H1 (cell line): Measurements from ENCODE around the gene CRYBB1. TPM values are rescaled to one million over a fixed set of nuclear protein-coding genes. Genes with fewer than 3 reads are reported as not detected.

ENCODE experiments used
- BCL11A ChIP-seq, 2 experiments: IDR thresholded peaks; one replicate each; pipeline ENCODE4 v1.6.1; 2011; ENCODE audit warnings: low read depth in 2 of 2, low read length in 2 of 2, mild to moderate bottlenecking in 2 of 2
- EGR1 ChIP-seq: IDR thresholded peaks from 2 replicates; pipeline ENCODE4 v1.6.1; 2011; ENCODE audit warnings: low read depth, low read length, borderline replicate concordance
- JUN ChIP-seq: IDR thresholded peaks from 2 replicates; pipeline ENCODE4 v1.6.1; 2011; ENCODE audit warnings: low read depth, mild to moderate bottlenecking, improper control_type of control experiment, low read length
- JUND ChIP-seq: IDR thresholded peaks from 2 replicates; pipeline ENCODE4 v1.6.1; 2011; ENCODE audit warnings: mild to moderate bottlenecking, improper control_type of control experiment, low read length
- KDM4A ChIP-seq: IDR thresholded peaks from one replicate; pipeline ENCODE4 v1.7.1; 2012; ENCODE audit warnings: low read depth, mild to moderate bottlenecking, moderate library complexity, low read length, inconsistent platforms; ENCODE audit not compliant: severe bottlenecking
- PHF8 ChIP-seq: fragments of 200-600 bp; sonication (generic); conservative IDR thresholded peaks from 2 replicates; pipeline ENCODE4 v1.7.1; 2012; ENCODE audit warnings: low read depth, mild to moderate bottlenecking, inconsistent platforms, low read length, moderate library complexity
- SAP30 ChIP-seq: fragments of 300-600 bp; sonication (generic); IDR thresholded peaks from 2 replicates; pipeline ENCODE4 v1.7.1; 2012; ENCODE audit warnings: low read length, moderate library complexity, mild to moderate bottlenecking, inconsistent platforms; ENCODE audit not compliant: insufficient read depth, insufficient replicate concordance
- SP2 ChIP-seq: IDR thresholded peaks from 2 replicates; pipeline ENCODE4 v1.6.1; 2012; ENCODE audit warnings: mild to moderate bottlenecking, low read length, inconsistent platforms
- TCF12 ChIP-seq: IDR thresholded peaks from 2 replicates; pipeline ENCODE4 v1.6.1; 2011; ENCODE audit warnings: low read depth, mild to moderate bottlenecking, low read length
- polyA plus RNA-seq, 7 experiments: library from polyadenylated mRNA; depleted of rRNA in 3 of 7; stranded (reverse) in 5 of 7; unstranded in 2 of 7; fragments of >200 nt in 5 of 7; fragments of 200-250 nt in 2 of 7; gene quantifications; 1 replicate in 5 of 7; 2 replicates in 1 of 7; 4 replicates in 1 of 7; pipeline versions ENCODE4 v1.2.1 to v1.2.3, GENCODE V29; 2011 to 2013; ENCODE audit warnings: missing spikeins in 2 of 7, mixed read lengths in 2 of 7
- total RNA-seq: library from RNA; stranded (reverse); fragmentation: NEBNext Ultra II Directional; extraction: Animal tissue kit (Norgen Biotek cat#: 25700); gene quantifications from 2 replicates; pipeline ENCODE4 v1.2.1, GENCODE V29; 2021
- TF ChIP-seq, protein P1 (sequence below): fragments of 300-600 bp; sonication (generic); IDR thresholded peaks from 2 replicates; pipeline ENCODE4 v1.7.1; 2012; ENCODE audit warnings: low read length, moderate library complexity, mild to moderate bottlenecking, inconsistent platforms; ENCODE audit not compliant: insufficient replicate concordance
- TF ChIP-seq, protein P2 (sequence below): IDR thresholded peaks from 2 replicates; pipeline ENCODE4 v1.6.1; 2011; ENCODE audit warnings: low read length, improper control_type of control experiment

The CRYBB1 gene
- total and polyA plus RNA-seq, 2 of the 8 experiments (the other 6 are each of a cell fraction or from before 2014, with no cell fraction given), result 1.7 to 6.0 TPM

DNA sequence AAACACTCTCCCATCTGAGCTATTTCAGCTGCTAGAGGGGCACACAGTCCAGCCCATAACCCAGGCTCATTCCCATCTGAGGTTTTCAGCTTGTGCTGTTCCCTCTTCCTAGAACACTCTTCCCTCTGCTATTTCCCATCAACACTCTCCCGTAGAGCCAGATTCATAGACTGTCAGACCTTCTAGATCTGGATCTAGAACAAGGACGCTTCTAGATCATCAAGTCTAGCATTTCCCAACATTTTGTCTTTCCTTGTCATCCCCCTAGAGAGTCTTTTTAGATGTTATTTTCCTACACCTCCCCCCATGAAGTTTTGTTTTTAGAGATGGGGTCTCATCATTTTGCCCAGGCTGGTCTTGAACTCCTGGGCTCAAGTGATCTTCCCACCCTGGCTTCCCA is 17.3 kb upstream of the CRYBB1 start (continued):
- TF ChIP-seq, protein P1, sequence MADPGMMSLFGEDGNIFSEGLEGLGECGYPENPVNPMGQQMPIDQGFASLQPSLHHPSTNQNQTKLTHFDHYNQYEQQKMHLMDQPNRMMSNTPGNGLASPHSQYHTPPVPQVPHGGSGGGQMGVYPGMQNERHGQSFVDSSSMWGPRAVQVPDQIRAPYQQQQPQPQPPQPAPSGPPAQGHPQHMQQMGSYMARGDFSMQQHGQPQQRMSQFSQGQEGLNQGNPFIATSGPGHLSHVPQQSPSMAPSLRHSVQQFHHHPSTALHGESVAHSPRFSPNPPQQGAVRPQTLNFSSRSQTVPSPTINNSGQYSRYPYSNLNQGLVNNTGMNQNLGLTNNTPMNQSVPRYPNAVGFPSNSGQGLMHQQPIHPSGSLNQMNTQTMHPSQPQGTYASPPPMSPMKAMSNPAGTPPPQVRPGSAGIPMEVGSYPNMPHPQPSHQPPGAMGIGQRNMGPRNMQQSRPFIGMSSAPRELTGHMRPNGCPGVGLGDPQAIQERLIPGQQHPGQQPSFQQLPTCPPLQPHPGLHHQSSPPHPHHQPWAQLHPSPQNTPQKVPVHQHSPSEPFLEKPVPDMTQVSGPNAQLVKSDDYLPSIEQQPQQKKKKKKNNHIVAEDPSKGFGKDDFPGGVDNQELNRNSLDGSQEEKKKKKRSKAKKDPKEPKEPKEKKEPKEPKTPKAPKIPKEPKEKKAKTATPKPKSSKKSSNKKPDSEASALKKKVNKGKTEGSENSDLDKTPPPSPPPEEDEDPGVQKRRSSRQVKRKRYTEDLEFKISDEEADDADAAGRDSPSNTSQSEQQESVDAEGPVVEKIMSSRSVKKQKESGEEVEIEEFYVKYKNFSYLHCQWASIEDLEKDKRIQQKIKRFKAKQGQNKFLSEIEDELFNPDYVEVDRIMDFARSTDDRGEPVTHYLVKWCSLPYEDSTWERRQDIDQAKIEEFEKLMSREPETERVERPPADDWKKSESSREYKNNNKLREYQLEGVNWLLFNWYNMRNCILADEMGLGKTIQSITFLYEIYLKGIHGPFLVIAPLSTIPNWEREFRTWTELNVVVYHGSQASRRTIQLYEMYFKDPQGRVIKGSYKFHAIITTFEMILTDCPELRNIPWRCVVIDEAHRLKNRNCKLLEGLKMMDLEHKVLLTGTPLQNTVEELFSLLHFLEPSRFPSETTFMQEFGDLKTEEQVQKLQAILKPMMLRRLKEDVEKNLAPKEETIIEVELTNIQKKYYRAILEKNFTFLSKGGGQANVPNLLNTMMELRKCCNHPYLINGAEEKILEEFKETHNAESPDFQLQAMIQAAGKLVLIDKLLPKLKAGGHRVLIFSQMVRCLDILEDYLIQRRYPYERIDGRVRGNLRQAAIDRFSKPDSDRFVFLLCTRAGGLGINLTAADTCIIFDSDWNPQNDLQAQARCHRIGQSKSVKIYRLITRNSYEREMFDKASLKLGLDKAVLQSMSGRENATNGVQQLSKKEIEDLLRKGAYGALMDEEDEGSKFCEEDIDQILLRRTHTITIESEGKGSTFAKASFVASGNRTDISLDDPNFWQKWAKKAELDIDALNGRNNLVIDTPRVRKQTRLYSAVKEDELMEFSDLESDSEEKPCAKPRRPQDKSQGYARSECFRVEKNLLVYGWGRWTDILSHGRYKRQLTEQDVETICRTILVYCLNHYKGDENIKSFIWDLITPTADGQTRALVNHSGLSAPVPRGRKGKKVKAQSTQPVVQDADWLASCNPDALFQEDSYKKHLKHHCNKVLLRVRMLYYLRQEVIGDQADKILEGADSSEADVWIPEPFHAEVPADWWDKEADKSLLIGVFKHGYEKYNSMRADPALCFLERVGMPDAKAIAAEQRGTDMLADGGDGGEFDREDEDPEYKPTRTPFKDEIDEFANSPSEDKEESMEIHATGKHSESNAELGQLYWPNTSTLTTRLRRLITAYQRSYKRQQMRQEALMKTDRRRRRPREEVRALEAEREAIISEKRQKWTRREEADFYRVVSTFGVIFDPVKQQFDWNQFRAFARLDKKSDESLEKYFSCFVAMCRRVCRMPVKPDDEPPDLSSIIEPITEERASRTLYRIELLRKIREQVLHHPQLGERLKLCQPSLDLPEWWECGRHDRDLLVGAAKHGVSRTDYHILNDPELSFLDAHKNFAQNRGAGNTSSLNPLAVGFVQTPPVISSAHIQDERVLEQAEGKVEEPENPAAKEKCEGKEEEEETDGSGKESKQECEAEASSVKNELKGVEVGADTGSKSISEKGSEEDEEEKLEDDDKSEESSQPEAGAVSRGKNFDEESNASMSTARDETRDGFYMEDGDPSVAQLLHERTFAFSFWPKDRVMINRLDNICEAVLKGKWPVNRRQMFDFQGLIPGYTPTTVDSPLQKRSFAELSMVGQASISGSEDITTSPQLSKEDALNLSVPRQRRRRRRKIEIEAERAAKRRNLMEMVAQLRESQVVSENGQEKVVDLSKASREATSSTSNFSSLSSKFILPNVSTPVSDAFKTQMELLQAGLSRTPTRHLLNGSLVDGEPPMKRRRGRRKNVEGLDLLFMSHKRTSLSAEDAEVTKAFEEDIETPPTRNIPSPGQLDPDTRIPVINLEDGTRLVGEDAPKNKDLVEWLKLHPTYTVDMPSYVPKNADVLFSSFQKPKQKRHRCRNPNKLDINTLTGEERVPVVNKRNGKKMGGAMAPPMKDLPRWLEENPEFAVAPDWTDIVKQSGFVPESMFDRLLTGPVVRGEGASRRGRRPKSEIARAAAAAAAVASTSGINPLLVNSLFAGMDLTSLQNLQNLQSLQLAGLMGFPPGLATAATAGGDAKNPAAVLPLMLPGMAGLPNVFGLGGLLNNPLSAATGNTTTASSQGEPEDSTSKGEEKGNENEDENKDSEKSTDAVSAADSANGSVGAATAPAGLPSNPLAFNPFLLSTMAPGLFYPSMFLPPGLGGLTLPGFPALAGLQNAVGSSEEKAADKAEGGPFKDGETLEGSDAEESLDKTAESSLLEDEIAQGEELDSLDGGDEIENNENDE, result no peak
- TF ChIP-seq BCL11A (IDR thresholded peaks at IDR 0.05; ENCODE audit: low read depth in 2 of 2, low read length in 2 of 2) (no peak), SP2 (no peak), JUN (no peak), TCF12 (no peak), EGR1 (no peak), JUND (no peak), PHF8 (no peak), KDM4A (no peak), SAP30 (no peak)
- TF ChIP-seq, protein P2, sequence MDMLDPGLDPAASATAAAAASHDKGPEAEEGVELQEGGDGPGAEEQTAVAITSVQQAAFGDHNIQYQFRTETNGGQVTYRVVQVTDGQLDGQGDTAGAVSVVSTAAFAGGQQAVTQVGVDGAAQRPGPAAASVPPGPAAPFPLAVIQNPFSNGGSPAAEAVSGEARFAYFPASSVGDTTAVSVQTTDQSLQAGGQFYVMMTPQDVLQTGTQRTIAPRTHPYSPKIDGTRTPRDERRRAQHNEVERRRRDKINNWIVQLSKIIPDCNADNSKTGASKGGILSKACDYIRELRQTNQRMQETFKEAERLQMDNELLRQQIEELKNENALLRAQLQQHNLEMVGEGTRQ, result no peak
